ENCODE results near the gene SHD.

- TF ChIP-seq CTCF (conservative IDR thresholded peaks at IDR 0.05; ENCODE audit: low read depth, low read length) (no peak), EZH2 (IDR thresholded peaks at IDR 0.05; ENCODE audit: borderline replicate concordance, low read depth, low read length, poor library complexity, severe bottlenecking) (no peak)
Measured at GRCh38 chr19:4297901-4298809, 19.1 kb downstream of the SHD start.
